Measurements from ENCODE around the gene GNG14.

- TF ChIP-seq CTCF (IDR thresholded peaks at IDR 0.05) (no peak), POLR2A (IDR thresholded peaks at IDR 0.05) (no peak)
These were observed 8.2 kb downstream of the GNG14 start for GRCh38 chr19:12695997-12696365.
